Measurements from ENCODE around the gene BCAM.

DNA sequence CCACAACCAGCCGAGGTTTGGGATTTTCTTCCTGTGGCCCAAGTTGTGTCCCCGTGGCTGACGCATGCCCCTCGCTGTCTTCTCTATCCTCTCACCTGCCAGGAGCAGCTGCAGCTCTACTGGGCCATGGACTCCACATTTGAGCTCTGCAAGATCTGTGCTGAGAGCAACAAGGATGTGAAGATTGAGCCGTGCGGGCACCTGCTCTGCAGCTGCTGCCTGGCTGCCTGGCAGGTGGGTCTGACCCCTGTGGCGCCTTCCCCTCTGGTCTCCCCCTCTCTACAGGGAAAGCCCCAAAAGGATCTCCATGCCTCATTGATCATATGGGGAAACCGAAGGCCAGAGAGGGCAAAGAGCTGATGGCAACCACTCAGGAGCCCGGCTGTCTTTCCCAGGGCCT is 16.6 kb upstream of the BCAM start:
- no peak for TF ChIP-seq POLR2AphosphoS5 (IDR thresholded peaks at IDR 0.05; ENCODE audit: low read depth, low read length)
- TF ChIP-seq POLR2A (IDR thresholded peaks at IDR 0.05; ENCODE audit: low read depth, low read length): no peak
- no peak for TF ChIP-seq TAF1 (IDR thresholded peaks at IDR 0.05; ENCODE audit: borderline replicate concordance, low read depth, low read length)
